H9 (cell line): ENCODE data around the gene PID1. TPM values are rescaled to one million over a fixed set of nuclear protein-coding genes. Genes with fewer than 3 reads are reported as not detected.

Source experiments
- DNase-seq: peaks from one replicate; pipeline ENCODE4 v3.0.0-alpha.2; 2017
- H2AFZ ChIP-seq: one replicate; pipeline ENCODE4 v1.6.1; 2013; ENCODE audit warnings: mild to moderate bottlenecking, low read length, control low read depth, moderate library complexity
- H2AK5ac ChIP-seq: 2 replicates; pipeline ENCODE4 v1.6.1; 2013; ENCODE audit warnings: low read length, control low read depth, mixed read lengths; ENCODE audit not compliant: insufficient read length
- H2BK120ac ChIP-seq: one replicate; pipeline ENCODE4 v1.6.1; 2013; ENCODE audit warnings: low read depth, mild to moderate bottlenecking, low read length, control low read depth, inconsistent platforms; ENCODE audit not compliant: poor library complexity, severe bottlenecking
- H2BK12ac ChIP-seq: 2 replicates; pipeline ENCODE4 v1.6.1; 2013; ENCODE audit warnings: low read length, control low read depth, mixed read lengths, low read depth; ENCODE audit not compliant: insufficient read length
- H2BK15ac ChIP-seq: 2 replicates; pipeline ENCODE4 v1.6.1; 2013; ENCODE audit warnings: low read depth, low read length, control low read depth
- H2BK20ac ChIP-seq: one replicate; pipeline ENCODE4 v1.6.1; 2013; ENCODE audit warnings: low read depth, mild to moderate bottlenecking, low read length, control low read depth, inconsistent platforms; ENCODE audit not compliant: poor library complexity, severe bottlenecking
- H2BK5ac ChIP-seq: 2 replicates; pipeline ENCODE4 v1.6.1; 2013; ENCODE audit warnings: low read length, control low read depth, mixed read lengths; ENCODE audit not compliant: insufficient read length
- H3K14ac ChIP-seq: 2 replicates; pipeline ENCODE4 v1.6.1; 2013; ENCODE audit warnings: low read length, control low read depth; ENCODE audit not compliant: insufficient read depth
- H3K18ac ChIP-seq: 2 replicates; pipeline ENCODE4 v1.6.1; 2013; ENCODE audit warnings: low read depth, mild to moderate bottlenecking, mixed read lengths, low read length, control low read depth; ENCODE audit not compliant: insufficient read length
- H3K23ac ChIP-seq: 2 replicates; pipeline ENCODE4 v1.6.1; 2013; ENCODE audit warnings: low read length, control low read depth, mixed read lengths, low read depth; ENCODE audit not compliant: insufficient read length
- H3K23me2 ChIP-seq: 2 replicates; pipeline ENCODE4 v1.6.1; 2013; ENCODE audit warnings: low read depth, mild to moderate bottlenecking, mixed read lengths, low read length, control low read depth; ENCODE audit not compliant: insufficient read length, poor library complexity, severe bottlenecking
- H3K27ac ChIP-seq: 2 replicates; pipeline ENCODE4 v1.5.1; 2013; ENCODE audit warnings: low read length, control low read depth, mixed read lengths, low read depth; ENCODE audit not compliant: insufficient read length
- H3K27me3 ChIP-seq: 2 replicates; pipeline ENCODE4 v1.6.1; 2013; ENCODE audit warnings: low read length, control low read depth, inconsistent platforms; ENCODE audit not compliant: insufficient read depth
- H3K4ac ChIP-seq: 2 replicates; pipeline ENCODE4 v1.6.1; 2013; ENCODE audit warnings: low read depth, mild to moderate bottlenecking, control low read depth, inconsistent platforms, low read length, moderate library complexity
- H3K4me1 ChIP-seq: 2 replicates; pipeline ENCODE4 v1.6.1; 2013; ENCODE audit warnings: low read length, control low read depth, inconsistent platforms; ENCODE audit not compliant: insufficient read depth
- H3K4me2 ChIP-seq: 2 replicates; pipeline ENCODE4 v1.6.1; 2013; ENCODE audit warnings: low read length, control low read depth, mixed read lengths; ENCODE audit not compliant: insufficient read length, insufficient read depth
- H3K56ac ChIP-seq: 2 replicates; pipeline ENCODE4 v1.6.1; 2013; ENCODE audit warnings: low read depth, mild to moderate bottlenecking, mixed read lengths, low read length, control low read depth; ENCODE audit not compliant: insufficient read length
- H3K79me1 ChIP-seq: 2 replicates; pipeline ENCODE4 v1.6.1; 2013; ENCODE audit warnings: low read depth, mild to moderate bottlenecking, moderate library complexity, low read length, control low read depth, inconsistent platforms; ENCODE audit not compliant: insufficient read depth, poor library complexity, severe bottlenecking
- H3K79me2 ChIP-seq: 2 replicates; pipeline ENCODE4 v1.6.1; 2013; ENCODE audit warnings: low read length, control low read depth, inconsistent platforms; ENCODE audit not compliant: insufficient read depth
- H3K9ac ChIP-seq: 2 replicates; pipeline ENCODE4 v1.6.1; 2013; ENCODE audit warnings: low read length, control low read depth, mixed read lengths; ENCODE audit not compliant: insufficient read length; ENCODE audit errors: extremely low read depth
- H3K9me3 ChIP-seq: one replicate; pipeline ENCODE4 v1.6.1; 2013; ENCODE audit warnings: low read depth, low read length, inconsistent platforms; ENCODE audit not compliant: control insufficient read depth
- H3T11ph ChIP-seq: one replicate; pipeline ENCODE4 v1.6.1; 2013; ENCODE audit warnings: mild to moderate bottlenecking, low read length, control low read depth, inconsistent platforms
- H4K20me1 ChIP-seq: one replicate; pipeline ENCODE4 v1.6.1; 2013; ENCODE audit not compliant: control insufficient read depth, insufficient read length, insufficient read depth
- H4K5ac ChIP-seq: 2 replicates; pipeline ENCODE4 v1.6.1; 2013; ENCODE audit warnings: low read depth, mild to moderate bottlenecking, mixed read lengths, low read length, control low read depth; ENCODE audit not compliant: insufficient read length
- H4K8ac ChIP-seq: replicated peaks from 2 replicates; pipeline ENCODE4 v1.6.1; 2013; ENCODE audit warnings: low read length, control low read depth, mixed read lengths, low read depth; ENCODE audit not compliant: insufficient read length
- H4K91ac ChIP-seq: 2 replicates; pipeline ENCODE4 v1.6.1; 2013; ENCODE audit warnings: low read depth, mild to moderate bottlenecking, moderate library complexity, mixed read lengths, low read length, control low read depth; ENCODE audit not compliant: insufficient read length
- H3K27ac Mint-ChIP-seq, 3 experiments: 2 replicates in 2 of 3; 3 replicates in 1 of 3; pipeline ENCODE4 v1.8.0; 2020 to 2021; ENCODE audit warnings: mixed read lengths in 3 of 3, mild to moderate bottlenecking in 1 of 3, moderate library complexity in 1 of 3
- H3K27me3 Mint-ChIP-seq: 2 replicates; pipeline ENCODE4 v1.8.0; 2021; ENCODE audit warnings: low read depth, mild to moderate bottlenecking, moderate library complexity, mixed read lengths
- H3K36me3 Mint-ChIP-seq, 3 experiments: 2 replicates in 2 of 3; 3 replicates in 1 of 3; pipeline ENCODE4 v1.8.0; 2020 to 2021; ENCODE audit warnings: low read depth in 3 of 3, mixed read lengths in 3 of 3; ENCODE audit not compliant: insufficient read depth in 1 of 3
- H3K4me1 Mint-ChIP-seq, 2 experiments: 2 replicates each; pipeline ENCODE4 v1.8.0; 2020; ENCODE audit warnings: mixed read lengths in 2 of 2
- H3K4me3 Mint-ChIP-seq, 2 experiments: 2 replicates in 1 of 2; 3 replicates in 1 of 2; pipeline ENCODE4 v1.8.0; 2020 to 2021; ENCODE audit warnings: mild to moderate bottlenecking in 2 of 2, mixed read lengths in 2 of 2, moderate library complexity in 1 of 2
- H3K9me3 Mint-ChIP-seq, 2 experiments: 2 replicates in 1 of 2; 3 replicates in 1 of 2; pipeline ENCODE4 v1.8.0; 2020; ENCODE audit warnings: mild to moderate bottlenecking in 2 of 2, mixed read lengths in 2 of 2, moderate library complexity in 1 of 2
- WGBS: extraction: QIAGEN DNeasy Blood & Tissue Kit; methylation state at CpG from one replicate; pipeline ENCODE4 v1.1.7; 2013; ENCODE audit warnings: missing lambda C conversion rate, low lambda C conversion rate, mixed read lengths; ENCODE audit not compliant: insufficient read length; ENCODE audit errors: extremely low coverage; 5-methylcytosine and 5-hydroxymethylcytosine counted together
- total RNA-seq: library from RNA; stranded (reverse); gene quantifications from 2 replicates; pipeline ENCODE4 v1.2.1, GENCODE V29; 2021
- TF ChIP-seq, protein P1 (sequence below): fragments of 200-600 bp; sonication (generic); conservative IDR thresholded peaks from 3 replicates; pipeline ENCODE4 v1.8.0; 2021; ENCODE audit warnings: antibody characterized with exemption, mild to moderate bottlenecking

Gene PID1
- total RNA-seq, 1 experiment from 2014 or later: 1.4 TPM

DNA sequence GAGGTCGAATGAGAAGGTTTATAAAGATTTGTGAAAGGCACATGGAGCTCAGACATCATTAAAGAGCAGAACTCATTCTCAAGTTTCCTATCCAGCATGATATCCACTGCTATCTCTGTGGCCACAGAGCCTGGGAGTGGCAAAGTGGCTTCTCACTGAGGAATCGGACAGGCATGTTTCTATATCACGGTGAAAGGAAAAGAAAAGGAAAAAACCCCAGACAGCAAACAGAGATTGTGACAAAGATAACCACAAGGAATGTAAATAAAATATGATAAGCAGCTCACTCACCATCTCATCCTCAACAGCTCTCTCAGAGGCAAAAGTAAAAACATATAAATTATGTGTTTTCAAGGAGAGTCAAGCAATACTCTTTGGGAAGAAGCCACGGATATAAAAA, 2.5 kb downstream of the PID1 start:
- H3K79me2 ChIP-seq: no peaks in the 10 kb centered on the region
- no peak overlapping the region for H3K4me2 ChIP-seq
- H2AFZ ChIP-seq: no peak overlapping the region
- no CpG with 5 or more reads among the region's 4 CpGs for WGBS
- H3K27ac ChIP-seq: no peak overlapping the region
- H3T11ph ChIP-seq: no peak overlapping the region
- H3K79me1 ChIP-seq: no peaks in the 10 kb centered on the region
- no peak overlapping the region for H2BK20ac ChIP-seq
- TF ChIP-seq, protein P1, sequence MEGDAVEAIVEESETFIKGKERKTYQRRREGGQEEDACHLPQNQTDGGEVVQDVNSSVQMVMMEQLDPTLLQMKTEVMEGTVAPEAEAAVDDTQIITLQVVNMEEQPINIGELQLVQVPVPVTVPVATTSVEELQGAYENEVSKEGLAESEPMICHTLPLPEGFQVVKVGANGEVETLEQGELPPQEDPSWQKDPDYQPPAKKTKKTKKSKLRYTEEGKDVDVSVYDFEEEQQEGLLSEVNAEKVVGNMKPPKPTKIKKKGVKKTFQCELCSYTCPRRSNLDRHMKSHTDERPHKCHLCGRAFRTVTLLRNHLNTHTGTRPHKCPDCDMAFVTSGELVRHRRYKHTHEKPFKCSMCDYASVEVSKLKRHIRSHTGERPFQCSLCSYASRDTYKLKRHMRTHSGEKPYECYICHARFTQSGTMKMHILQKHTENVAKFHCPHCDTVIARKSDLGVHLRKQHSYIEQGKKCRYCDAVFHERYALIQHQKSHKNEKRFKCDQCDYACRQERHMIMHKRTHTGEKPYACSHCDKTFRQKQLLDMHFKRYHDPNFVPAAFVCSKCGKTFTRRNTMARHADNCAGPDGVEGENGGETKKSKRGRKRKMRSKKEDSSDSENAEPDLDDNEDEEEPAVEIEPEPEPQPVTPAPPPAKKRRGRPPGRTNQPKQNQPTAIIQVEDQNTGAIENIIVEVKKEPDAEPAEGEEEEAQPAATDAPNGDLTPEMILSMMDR: no peak
- no peaks in the 10 kb centered on the region for H3K4me1 ChIP-seq
- no peaks in the 10 kb centered on the region for H4K20me1 ChIP-seq
- H3K27me3 ChIP-seq: no peaks in the 10 kb centered on the region; the same call in none of the 2 replicates
- Mint-ChIP-seq H3K4me3 (no peak overlapping the region), H3K36me3 (no peaks in the 10 kb centered on the region), H3K9me3 (no peaks in the 10 kb centered on the region), H3K27me3 (peaks cover 40% of the 10 kb centered on the region), H3K27ac (no peak overlapping the region), H3K4me1 (peaks cover 7 to 13% of the 10 kb centered on the region in 2 experiments)
- H3K4ac ChIP-seq: no peak overlapping the region
- H3K18ac ChIP-seq: no peak overlapping the region
- no peak overlapping the region for H4K91ac ChIP-seq
- no peak overlapping the region for H4K5ac ChIP-seq
- H2BK5ac ChIP-seq: no peak overlapping the region
- no peak overlapping the region for H2AK5ac ChIP-seq
- no peak overlapping the region for H2BK12ac ChIP-seq
- no peak overlapping the region for H2BK15ac ChIP-seq
- H4K8ac ChIP-seq: no peak overlapping the region
- no peak overlapping the region for H3K14ac ChIP-seq
- H3K56ac ChIP-seq: no peak overlapping the region
- H3K23ac ChIP-seq: no peak overlapping the region
- H2BK120ac ChIP-seq: no peak overlapping the region
- DNase-seq: no peak
- no peak overlapping the region for H3K9ac ChIP-seq
- peaks cover 5% of the 10 kb centered on the region for H3K23me2 ChIP-seq
- H3K9me3 ChIP-seq: no peaks in the 10 kb centered on the region
